NK-92 (cell line): ENCODE data around the gene MSI2.

Experiments used
- DNase-seq: peaks from one replicate; lab custom pipeline; 2025; ENCODE audit not compliant: unreplicated experiment; lab: John Stamatoyannopoulos, UW

The MSI2 gene

GRCh38 chr17:57432507-57433277, 176.4 kb downstream of the MSI2 start:
- no peak for DNase-seq

- DNase-seq, result no peak
These were observed 177.1 kb downstream of the MSI2 start for GRCh38 chr17:57433452-57433851.

- DNase-seq, result no peak
These were observed 178.0 kb downstream of the MSI2 start for GRCh38 chr17:57434361-57434760.

GRCh38 chr17:57436565-57436964, 180.2 kb downstream of the MSI2 start:
- DNase-seq, result no peak

- DNase-seq, result no peak
These were observed 181.9 kb downstream of the MSI2 start for GRCh38 chr17:57438066-57438731.

- no peak for DNase-seq
These were observed 183.3 kb downstream of the MSI2 start for GRCh38 chr17:57439651-57440050.

- no peak for DNase-seq
These were observed 184.4 kb downstream of the MSI2 start for GRCh38 chr17:57440522-57441269.

GRCh38 chr17:57441270-57441600, 184.9 kb downstream of the MSI2 start:
- DNase-seq, result no peak

GRCh38 chr17:57442401-57442823, 186.1 kb downstream of the MSI2 start:
- no peak for DNase-seq

GRCh38 chr17:57442914-57443571, 186.7 kb downstream of the MSI2 start:
- DNase-seq, result no peak

GRCh38 chr17:57443781-57444180, 187.5 kb downstream of the MSI2 start:
- no peak for DNase-seq

GRCh38 chr17:57444682-57445450, 188.5 kb downstream of the MSI2 start:
- DNase-seq, result no peak

- no peak for DNase-seq
These were observed 189.6 kb downstream of the MSI2 start for GRCh38 chr17:57445772-57446472.

GRCh38 chr17:57447357-57447989, 191.2 kb downstream of the MSI2 start:
- no peak for DNase-seq

GRCh38 chr17:57447990-57448758, 191.9 kb downstream of the MSI2 start:
- DNase-seq, result no peak

GRCh38 chr17:57448759-57449283, 192.5 kb downstream of the MSI2 start:
- DNase-seq, result no peak

GRCh38 chr17:57451191-57451590, 194.9 kb downstream of the MSI2 start:
- DNase-seq, result no peak

- DNase-seq, result no peak
These were observed 195.3 kb downstream of the MSI2 start for GRCh38 chr17:57451643-57452042.
